ENCODE data around the gene SLC44A1. TPM values are rescaled to one million over a fixed set of nuclear protein-coding genes. Genes with fewer than 3 reads are reported as not detected.
"Not testable (repeated sequence)": the region's sequence is repeated elsewhere in the genome, so short reads cannot be mapped to it uniquely, and the experiment has no call there.

Gene SLC44A1
- total RNA-seq, 4 donors from 2014 or later = 35.4 to 62.3 (median 48.2) TPM

DNA sequence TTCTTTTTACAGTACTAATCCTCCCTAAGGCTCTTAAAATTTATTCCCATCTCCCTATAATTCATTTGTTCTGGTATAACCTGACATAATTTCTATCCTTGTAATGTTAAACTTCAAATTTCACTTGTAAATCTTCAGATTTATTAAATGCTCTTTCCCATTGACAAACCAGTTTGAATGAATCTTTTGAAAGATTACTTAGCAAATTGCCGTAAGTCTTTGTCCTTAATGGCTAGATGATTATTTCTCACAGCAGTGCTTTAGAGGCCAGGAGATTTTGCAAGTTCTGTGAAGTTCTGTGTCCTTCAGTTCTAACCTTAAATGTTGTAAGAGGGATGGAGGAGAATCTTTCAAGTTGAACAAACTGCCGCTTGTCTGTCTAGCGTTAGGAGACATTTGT lies 4.2 kb downstream of the SLC44A1 start:
- ATAC-seq (ENCODE audit: low FRiP score) (no peak), DNase-seq (ENCODE audit: low spot score) (no peak)
- TF ChIP-seq, protein P1, sequence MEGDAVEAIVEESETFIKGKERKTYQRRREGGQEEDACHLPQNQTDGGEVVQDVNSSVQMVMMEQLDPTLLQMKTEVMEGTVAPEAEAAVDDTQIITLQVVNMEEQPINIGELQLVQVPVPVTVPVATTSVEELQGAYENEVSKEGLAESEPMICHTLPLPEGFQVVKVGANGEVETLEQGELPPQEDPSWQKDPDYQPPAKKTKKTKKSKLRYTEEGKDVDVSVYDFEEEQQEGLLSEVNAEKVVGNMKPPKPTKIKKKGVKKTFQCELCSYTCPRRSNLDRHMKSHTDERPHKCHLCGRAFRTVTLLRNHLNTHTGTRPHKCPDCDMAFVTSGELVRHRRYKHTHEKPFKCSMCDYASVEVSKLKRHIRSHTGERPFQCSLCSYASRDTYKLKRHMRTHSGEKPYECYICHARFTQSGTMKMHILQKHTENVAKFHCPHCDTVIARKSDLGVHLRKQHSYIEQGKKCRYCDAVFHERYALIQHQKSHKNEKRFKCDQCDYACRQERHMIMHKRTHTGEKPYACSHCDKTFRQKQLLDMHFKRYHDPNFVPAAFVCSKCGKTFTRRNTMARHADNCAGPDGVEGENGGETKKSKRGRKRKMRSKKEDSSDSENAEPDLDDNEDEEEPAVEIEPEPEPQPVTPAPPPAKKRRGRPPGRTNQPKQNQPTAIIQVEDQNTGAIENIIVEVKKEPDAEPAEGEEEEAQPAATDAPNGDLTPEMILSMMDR (IDR thresholded peaks at IDR 0.05) = no peak

DNA sequence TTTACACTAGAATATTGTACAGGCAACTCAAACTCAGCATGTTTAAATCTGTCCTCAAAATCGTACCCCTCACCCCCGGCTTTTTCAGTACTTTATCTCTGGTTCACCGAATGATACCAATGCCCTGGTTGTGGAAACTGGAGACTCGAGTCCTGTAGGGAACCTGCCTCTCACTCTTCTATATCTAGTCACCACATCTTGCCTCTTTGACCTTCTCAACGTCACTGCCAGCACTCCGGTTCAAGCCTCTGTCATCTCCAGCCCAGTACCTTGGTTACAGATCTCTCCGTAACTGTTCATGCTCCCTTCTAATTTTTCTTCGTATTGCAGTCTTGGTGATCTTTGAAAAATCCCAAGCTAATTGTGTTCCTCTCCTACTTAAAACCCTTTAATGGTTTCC lies 6.7 kb downstream of the SLC44A1 start:
- TF ChIP-seq, protein P1 (IDR thresholded peaks at IDR 0.05) = no peak
- DNase-seq (ENCODE audit: low spot score) (no peak), ATAC-seq (ENCODE audit: low FRiP score) (no peak)

DNA sequence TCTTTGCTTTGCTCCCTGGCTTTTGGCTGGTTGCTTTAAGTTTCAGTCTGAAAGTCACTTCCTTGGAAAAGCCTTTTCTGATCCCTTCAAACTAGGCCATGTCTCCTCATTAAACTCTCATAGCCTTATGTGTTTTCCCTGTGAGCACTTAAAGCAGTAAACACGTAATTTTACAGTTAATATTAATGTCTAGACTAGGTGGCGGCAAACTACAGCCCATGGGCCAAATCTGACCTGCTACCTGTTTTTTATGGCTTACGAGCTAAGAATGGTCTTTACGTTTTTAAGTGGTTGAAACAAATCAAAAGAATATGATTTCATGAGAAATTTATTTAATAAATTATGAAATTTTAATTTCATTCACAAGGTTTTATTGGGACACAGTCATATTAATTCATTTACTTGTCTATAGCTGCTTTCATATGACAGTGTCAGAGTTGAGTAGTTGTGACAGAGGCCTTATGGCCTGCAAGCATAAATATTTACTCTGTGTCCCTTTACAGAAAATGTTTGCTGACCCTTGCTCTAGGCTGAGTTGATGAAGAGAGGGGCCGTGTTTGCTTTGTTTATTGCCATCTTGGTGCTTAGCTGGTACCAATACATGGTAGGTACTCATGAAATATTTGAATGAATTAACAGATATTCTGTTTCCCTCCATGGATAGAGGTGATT lies 7.4 kb downstream of the SLC44A1 start:
- TF ChIP-seq, protein P1 (IDR thresholded peaks at IDR 0.05) = no peak
- ATAC-seq (ENCODE audit: low FRiP score) (no peak), DNase-seq (ENCODE audit: low spot score) (no peak)

DNA sequence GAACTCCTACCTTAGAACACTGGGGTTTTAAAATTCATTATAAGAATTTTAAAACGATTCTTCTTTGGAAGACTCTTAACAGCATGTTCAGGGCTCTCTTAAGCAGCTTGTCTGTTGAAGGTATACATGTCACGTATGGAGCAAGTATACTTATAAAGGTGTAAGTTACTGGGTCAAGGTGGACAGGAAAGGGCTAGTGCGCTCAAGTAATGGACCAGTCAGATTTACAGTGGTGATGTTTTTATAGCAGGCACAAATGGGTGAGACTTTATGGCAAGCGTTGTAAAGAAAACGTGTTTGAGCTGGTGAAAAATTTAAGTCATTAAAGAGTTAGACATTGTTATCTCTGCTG lies 7.9 kb downstream of the SLC44A1 start:
- TF ChIP-seq, protein P1 (IDR thresholded peaks at IDR 0.05) = no peak
- ATAC-seq (ENCODE audit: low FRiP score) (no peak), DNase-seq (ENCODE audit: low spot score) (no peak)

DNA sequence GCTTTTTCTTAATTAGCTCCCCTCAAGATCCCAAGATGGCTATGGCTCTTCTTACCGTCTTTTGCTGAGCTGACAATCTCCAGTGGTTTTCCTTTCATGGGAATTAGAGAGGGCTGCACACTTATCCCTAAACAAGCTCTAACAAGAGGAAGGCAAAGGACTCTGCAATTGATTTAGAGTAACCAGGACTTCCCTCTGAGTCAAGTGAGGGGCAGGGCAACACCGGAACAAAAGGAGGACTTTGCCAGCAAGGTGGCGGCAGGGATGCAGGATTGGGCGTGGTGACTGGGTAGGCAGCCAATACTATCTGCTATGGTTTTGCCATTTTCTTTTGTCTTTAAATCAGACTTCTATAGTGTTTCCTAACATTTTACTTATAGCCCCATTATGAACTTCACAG lies 9.8 kb downstream of the SLC44A1 start:
- DNase-seq (ENCODE audit: low spot score) (no peak), ATAC-seq (ENCODE audit: low FRiP score) (no peak)
- TF ChIP-seq, protein P1 (IDR thresholded peaks at IDR 0.05) = no peak

DNA sequence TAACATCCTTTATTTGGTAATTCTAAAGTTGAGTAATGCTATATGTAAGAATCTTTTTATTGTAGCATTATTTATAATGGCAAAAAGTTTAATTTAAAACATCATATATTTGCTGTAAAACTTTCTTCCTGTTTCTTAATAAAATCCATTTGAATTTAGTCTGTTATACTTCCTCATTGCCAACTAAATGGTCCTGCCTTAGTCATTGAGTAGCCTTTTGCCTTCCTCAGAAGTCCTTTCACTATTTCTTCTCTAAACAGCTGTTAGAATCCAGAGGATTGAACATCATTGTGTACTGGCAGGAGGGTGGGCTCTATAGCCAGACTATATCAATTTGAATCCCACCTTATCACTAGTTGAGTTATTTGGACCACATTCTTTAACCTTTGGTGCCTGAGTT lies 11.0 kb downstream of the SLC44A1 start:
- TF ChIP-seq, protein P1 (IDR thresholded peaks at IDR 0.05) = no peak
- no peak for ATAC-seq (ENCODE audit: low FRiP score)
- no peak for DNase-seq (ENCODE audit: low spot score)

DNA sequence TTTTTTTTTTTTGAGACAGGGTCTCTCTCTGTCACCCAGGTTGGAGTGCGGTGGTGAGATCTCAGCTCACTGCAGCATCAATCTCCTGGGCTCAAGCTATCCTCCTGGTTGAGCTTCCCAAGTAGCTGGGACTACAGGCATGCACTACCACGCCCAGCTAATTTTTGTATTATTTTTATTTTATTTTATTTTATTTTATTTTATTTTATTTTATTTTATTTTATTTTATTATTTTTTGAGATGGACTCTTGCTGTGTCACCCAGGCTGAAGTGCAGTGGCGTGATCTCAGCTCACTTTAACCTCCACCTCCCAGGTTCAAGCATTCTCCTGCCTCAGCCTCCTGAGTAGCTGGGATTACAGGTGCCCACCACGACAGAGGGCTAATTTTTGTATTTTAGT lies 12.1 kb downstream of the SLC44A1 start:
- not testable (repeated sequence) for ATAC-seq (ENCODE audit: low FRiP score); DNase-seq (ENCODE audit: low spot score)

Data from omental fat pad (tissue), 4 donors.